Gastrocnemius medialis (tissue), 4 donors: Measurements from ENCODE around the gene RPS5.

Experiments
- CTCF ChIP-seq, 5 experiments: fragments of 450-650 bp in 3 of 5; fragments of 200-600 bp in 2 of 5; sonication (generic) in 2 of 5; IDR thresholded peaks in 4 of 5; conservative IDR thresholded peaks in 1 of 5; 1 replicate in 4 of 5; 2 replicates in 1 of 5; pipeline ENCODE4 v1.5.1; 2016 to 2019; ENCODE audit warnings: antibody characterized with exemption in 5 of 5, mild to moderate bottlenecking in 3 of 5, moderate library complexity in 3 of 5
- POLR2A ChIP-seq, 2 donors: fragments of 450-650 bp; IDR thresholded peaks; one replicate each; pipeline ENCODE4 v1.6.1; 2017; ENCODE audit warnings: antibody characterized with exemption in 2 of 2, mild to moderate bottlenecking in 2 of 2, moderate library complexity in 2 of 2

GRCh38 chr19:58387338-58388174 lies 487 bp downstream of the RPS5 start:
- no peak for TF ChIP-seq CTCF (IDR thresholded peaks at IDR 0.05 in 4 of 5, conservative IDR thresholded peaks at IDR 0.05 in 1 of 5)
- no peak for TF ChIP-seq POLR2A (IDR thresholded peaks at IDR 0.05)
